ENCODE data around the gene CRCP. TPM values are rescaled to one million over a fixed set of nuclear protein-coding genes. Genes with fewer than 3 reads are reported as not detected.

Gene CRCP
- total and polyA plus RNA-seq, 2 of the 13 experiments (the other 11 are each of a cell fraction or from before 2014, with no cell fraction given), result 22.7 to 31.0 TPM

DNA sequence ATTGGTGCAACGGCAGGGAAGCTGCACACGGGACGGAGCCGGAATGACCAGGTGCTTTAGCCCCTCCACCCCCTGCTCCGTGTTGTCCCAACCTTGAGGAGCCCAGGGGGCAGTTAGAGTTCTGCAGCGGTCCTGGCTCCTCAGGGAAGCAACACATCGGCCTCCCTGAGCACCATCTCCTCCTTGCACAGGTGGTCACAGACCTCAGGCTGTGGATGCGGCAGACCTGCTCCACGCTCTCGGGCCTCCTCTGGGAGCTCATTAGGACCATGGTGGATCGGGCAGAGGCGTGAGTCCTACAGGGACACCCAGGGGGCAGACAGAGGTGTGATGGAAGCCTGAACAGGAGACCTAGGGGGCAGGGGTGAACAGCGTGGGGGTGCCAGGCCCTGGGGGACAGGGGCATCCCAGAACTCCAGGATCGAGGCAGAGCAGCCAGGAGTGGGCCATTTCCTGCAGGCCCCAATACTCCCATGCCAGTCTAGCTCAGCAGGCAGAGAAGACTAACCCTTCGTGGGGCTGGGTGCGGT is 31.7 kb upstream of the CRCP start:
- no peak overlapping the region for H3K9ac ChIP-seq (ENCODE audit: insufficient read depth, low read depth, low read length)
- H3K79me2 ChIP-seq (ENCODE audit: insufficient read depth, low read length), result no peaks in the 10 kb centered on the region
- CTCF ChIA-PET (ENCODE audit: low intra/inter-chr PET ratio, low total read pairs), result no interaction called here
- no peaks in the 10 kb centered on the region for H4K20me1 ChIP-seq (ENCODE audit: insufficient read depth, low read length)
- no peak overlapping the region for H3K4me2 ChIP-seq (ENCODE audit: low read depth, low read length)
- POLR2A ChIA-PET, result interaction anchor here (1.6 kb wide), 1 partner anchor 31 kb away, joined by 4 read pairs; no protein-coding TSS in a partner anchor
- no peak; the same call in 2 of the 3 replicates for ATAC-seq
- peaks cover 29 to 45% of the 10 kb centered on the region in 2 experiments; a peak in 4 of 5 replicates for H3K36me3 ChIP-seq (replicated peaks in 1 of 2; ENCODE audit: control insufficient read depth in 1 of 2, insufficient read depth in 2 of 2, low read length in 2 of 2)
- peaks cover 4% of the 10 kb centered on the region; the same call in 1 of the 2 replicates for H3K4me1 ChIP-seq (ENCODE audit: insufficient read depth, low read length)
- in situ Hi-C loops (cut with HindIII; ENCODE audit: extremely low pct_ligation_motif_present, low pct_unique_long_range_greater_than_20kb), result no loop called here
- TF ChIP-seq MAFK (conservative IDR thresholded peaks at IDR 0.05 in 1 of 2, IDR thresholded peaks at IDR 0.05 in 1 of 2; ENCODE audit: low read length in 2 of 2) (no peak), SOX6 (IDR thresholded peaks at IDR 0.05) (no peak), SOX6 (CRISPR knock-in tag; IDR thresholded peaks at IDR 0.05) (no peak), ZFY (CRISPR knock-in tag; IDR thresholded peaks at IDR 0.05) (no peak), ZNF709 (CRISPR knock-in tag; IDR thresholded peaks at IDR 0.05) (no peak), SAP130 (CRISPR knock-in tag; IDR thresholded peaks at IDR 0.05; ENCODE audit: low read depth) (no peak)
- TF ChIP-seq, protein P1, sequence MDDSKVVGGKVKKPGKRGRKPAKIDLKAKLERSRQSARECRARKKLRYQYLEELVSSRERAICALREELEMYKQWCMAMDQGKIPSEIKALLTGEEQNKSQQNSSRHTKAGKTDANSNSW (CRISPR knock-in tag; IDR thresholded peaks at IDR 0.05; ENCODE audit: borderline replicate concordance), result no peak
- TF ChIP-seq, protein P2, sequence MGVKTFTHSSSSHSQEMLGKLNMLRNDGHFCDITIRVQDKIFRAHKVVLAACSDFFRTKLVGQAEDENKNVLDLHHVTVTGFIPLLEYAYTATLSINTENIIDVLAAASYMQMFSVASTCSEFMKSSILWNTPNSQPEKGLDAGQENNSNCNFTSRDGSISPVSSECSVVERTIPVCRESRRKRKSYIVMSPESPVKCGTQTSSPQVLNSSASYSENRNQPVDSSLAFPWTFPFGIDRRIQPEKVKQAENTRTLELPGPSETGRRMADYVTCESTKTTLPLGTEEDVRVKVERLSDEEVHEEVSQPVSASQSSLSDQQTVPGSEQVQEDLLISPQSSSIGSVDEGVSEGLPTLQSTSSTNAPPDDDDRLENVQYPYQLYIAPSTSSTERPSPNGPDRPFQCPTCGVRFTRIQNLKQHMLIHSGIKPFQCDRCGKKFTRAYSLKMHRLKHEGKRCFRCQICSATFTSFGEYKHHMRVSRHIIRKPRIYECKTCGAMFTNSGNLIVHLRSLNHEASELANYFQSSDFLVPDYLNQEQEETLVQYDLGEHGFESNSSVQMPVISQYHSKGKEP (CRISPR knock-in tag; IDR thresholded peaks at IDR 0.05), result no peak
- FAIRE-seq, result no peak
- H3K9me3 ChIP-seq (ENCODE audit: low read length), result no peaks in the 10 kb centered on the region
- BruUV-seq (replicated peaks), result no TSS peak
- H2AFZ ChIP-seq (ENCODE audit: low read length), result no peak overlapping the region
- H3K27ac ChIP-seq (ENCODE audit: extremely low read length, insufficient read depth, low read length), result no peak overlapping the region
- intact Hi-C loops (cut with micrococcal nuclease; ENCODE audit: unreplicated experiment), result no loop called here
- no peaks in the 10 kb centered on the region for H3K27me3 ChIP-seq (ENCODE audit: control insufficient read depth in 1 of 2, insufficient read depth in 2 of 2, low read length in 2 of 2)
- H3K4me3 ChIP-seq (replicated peaks in 1 of 3; ENCODE audit: insufficient read depth in 1 of 3, low read depth in 2 of 3, low read length in 3 of 3), result no peak overlapping the region
- WGBS (ENCODE audit: low lambda C conversion rate), result 97% methylated on average over 7 of the region's 16 CpGs
- DNase-seq (ENCODE audit: low spot score), result no peak

Data from HepG2 (cell line).